ENCODE measurements around the gene MIB1.
A peak's percentile ranks its signal among the peaks of the same experiment; 100 is the strongest.
"Not testable (repeated sequence)": the region's sequence is repeated elsewhere in the genome, so short reads cannot be mapped to it uniquely, and the experiment has no call there.

MIB1 gene

DNA sequence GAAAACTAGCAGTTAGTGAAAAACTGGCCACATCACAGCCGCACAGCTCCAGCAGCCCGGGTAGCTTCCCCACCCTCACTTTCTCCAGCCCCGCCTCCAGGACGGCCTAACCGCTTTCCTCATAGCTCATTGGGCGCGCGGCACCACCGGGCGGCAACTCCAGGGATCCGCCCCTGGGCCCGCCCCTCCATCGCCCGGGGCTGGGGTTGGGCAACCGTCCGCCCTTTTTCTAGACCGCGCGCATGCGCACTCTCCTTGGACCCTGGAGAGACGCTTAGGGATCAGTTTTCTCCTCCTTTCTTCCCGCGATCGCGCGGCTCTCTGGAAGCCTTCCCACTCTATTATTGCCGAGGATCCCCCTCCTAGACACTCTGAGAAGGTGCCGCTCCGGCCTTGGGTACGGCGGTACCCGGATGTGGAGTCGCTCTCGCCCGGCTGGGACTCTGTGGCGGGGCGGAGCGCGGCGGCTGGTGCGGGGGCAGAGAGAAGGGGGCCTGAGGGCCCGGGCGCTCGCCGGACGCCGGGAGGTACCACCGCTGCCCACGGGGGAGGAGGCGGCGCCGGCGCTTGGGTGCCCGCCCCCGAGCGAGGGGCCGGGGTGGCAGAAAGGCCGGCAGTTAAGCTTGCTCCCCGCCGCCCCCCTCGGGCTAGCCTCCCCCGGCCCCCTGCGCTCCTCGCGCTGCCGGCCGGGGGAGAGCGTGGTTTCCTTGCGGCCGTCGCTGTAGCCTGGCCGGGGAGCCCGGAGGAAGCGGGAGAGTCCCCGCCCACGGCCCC lies at the start of gene MIB1:
MIB1 (plus strand) TSS at position 255 of the 774 bp plus-strand sequence. CDS start 792 bp downstream, outside the sequence.
- peak; percentile 92 to 95 for DNase-seq

DNA sequence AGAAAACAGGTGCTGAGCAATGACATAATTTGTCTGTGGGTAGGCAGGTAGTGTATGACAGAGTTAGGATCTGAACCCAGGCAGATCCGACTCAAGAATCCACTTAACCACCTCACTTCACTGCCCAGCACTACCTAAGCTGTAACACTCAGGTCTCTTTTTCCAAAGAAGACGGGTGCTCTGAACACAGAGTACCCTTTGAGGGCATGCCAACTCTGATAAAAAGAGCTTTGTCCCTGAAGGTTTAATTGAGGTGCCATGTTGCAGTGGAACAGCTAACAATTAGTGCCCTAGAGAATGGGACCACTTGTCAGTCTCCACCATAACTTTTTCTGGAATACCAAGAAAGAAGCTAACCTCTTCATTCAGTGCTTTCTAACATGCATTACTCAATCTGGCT lies 47.3 kb upstream of the MIB1 start:
- no peak for DNase-seq

DNA sequence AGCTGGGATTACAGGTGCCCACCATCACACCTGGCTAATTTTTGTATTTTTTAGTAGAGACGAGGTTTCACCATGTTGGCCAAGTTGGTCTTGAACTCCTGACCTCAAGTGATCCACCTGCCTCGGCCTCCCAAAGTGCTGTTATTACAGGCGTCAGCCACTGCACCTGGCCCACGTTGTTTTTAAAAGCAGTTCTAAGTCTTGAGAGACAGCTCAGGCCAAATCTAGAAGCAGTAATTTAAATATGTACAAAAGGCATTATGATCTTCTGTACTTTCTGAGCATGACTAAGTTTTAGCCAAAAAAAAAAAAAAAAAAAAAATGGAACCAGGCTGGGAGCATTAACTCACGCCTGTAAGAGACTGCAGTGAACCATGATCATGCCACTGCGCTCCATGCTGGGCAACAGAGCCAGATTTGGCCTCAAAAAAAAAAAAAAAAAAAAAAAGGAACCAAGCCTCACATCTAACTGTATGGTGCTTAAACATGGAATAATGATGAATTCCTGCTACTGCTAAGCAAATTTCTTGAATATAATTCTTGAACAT lies 40.0 kb upstream of the MIB1 start:
- DNase-seq: no peak

DNA sequence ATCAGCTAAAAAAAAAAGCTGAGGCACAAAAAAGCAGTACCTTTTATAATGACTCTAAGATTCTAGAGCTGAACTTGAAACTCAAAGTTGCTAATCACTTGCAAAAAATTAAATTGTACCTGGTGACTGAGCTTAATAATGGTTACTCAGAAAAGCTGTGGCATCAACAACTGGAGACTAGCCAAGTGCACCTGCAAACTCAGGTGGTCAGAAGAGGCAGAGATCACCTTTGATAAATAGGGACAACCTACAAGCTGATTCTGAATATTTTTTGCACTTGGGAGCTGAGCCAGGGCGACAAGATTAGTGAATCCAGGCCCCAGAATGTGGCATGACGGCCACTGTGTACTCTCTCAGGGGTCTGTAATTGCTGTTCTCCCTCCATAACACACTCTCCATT lies 39.0 kb upstream of the MIB1 start:
- no peak for DNase-seq

DNA sequence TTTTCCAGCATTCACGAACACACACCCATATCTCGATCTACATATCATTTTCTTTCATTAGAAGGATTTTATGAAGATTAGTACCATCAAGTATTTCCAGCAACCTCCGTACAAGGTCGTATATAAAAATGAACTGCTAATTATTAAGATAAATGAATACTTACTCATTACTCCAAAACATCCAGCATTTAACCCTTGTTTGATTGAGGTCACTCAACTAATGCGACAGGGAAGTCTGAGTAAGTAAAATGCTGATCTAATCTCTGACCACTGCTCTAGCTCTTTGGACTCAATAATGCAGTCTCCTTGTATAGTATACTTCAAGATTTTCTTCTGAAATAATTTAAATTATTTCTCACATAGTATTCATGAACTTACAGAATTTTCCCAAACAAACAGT lies 38.0 kb upstream of the MIB1 start:
- DNase-seq: no peak

DNA sequence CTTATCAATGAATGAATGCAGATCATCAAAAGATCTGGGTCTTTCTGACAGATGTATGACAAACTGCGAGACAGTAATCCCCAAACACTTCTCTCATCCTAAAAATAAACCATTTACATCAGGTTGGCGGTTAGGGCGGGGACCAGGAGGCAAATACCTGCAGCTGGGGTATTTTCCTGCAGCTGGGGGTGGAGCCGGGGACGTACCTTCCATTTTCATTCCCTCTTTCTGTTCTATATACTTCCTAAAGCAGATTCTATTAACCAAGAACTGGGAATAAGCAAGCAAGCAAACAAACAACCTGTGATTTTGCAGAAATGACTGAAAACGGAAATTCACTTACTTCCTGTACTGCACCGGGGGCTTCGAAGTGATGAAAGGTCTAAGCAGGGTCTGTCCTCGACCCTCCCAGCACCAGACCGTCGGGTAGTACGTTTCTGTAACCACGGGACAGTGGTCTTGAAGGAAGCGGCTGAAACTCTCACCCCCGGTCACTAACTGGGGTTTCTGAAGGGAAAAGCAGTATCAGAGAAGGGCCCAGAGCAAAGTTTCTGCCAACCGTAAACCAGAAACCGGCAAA lies 37.3 kb upstream of the MIB1 start:
- peak; percentile 39 to 41 for DNase-seq

DNA sequence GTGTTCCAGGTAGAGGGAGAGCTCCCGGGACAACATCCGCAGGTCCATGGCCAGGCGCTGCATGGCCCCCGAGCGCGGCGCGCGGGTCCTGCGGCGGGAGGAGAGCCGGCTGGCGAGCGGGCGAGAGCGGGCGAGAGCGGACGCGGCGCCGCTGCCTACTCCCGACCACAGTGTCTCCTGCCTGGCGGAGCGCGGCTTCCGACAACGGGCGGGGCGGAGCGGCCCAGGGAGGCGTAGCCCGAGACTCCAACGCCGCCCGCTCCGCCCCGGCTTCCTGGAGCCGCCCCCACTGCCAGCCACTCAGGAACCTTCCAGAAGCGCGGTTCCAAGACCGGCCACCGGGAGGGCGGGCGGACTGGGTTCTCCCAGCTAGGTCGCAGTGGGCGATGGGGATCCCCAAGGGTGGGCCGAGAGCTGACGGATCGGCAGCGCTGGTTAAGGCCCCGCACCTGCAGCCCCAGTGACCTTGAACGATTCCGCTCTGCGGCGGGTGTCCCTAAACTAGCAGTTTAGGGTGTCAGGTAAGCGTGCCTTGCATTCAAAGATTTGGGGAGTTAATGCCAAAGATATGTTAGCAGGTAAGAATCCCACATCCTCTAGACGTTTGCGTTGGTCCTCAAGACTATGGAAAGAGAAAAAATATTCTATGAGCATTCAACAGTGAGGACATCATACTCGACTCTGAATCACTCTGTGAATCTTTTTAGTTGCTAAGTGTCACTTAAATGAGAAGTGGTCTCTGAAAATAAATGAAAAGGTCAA lies 35.8 kb upstream of the MIB1 start, which contains the start of gene ABHD3:
ABHD3 (minus strand) TSS at position 172 of the 762 bp plus-strand sequence; CDS start at position 63, 109 bp downstream.
- peak; percentile 82 to 88 for DNase-seq

DNA sequence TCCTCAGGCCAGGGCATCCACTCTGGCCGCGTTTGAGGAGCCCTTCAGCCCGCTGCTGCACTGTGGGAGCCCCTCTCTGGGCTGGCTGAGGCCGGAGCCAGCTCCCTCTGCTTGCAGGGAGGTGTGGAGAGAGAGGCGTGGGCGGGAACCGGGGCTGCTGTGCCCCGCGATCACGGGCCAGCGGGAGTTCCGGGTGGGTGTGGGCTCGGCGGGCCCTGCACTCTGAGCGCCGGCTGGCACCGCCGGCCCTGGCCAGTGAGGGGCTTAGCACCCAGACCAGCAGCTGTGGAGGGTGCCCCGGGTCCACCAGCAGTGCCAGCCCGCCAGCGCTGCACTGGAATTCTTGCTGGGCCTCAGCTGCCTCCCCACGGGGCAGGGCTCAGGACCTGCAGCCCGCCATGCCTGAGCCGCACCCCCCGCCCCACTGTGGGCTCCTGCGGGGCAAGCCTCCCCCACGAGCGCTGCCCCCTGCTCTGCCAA lies 34.2 kb upstream of the MIB1 start:
- DNase-seq: no peak

DNA sequence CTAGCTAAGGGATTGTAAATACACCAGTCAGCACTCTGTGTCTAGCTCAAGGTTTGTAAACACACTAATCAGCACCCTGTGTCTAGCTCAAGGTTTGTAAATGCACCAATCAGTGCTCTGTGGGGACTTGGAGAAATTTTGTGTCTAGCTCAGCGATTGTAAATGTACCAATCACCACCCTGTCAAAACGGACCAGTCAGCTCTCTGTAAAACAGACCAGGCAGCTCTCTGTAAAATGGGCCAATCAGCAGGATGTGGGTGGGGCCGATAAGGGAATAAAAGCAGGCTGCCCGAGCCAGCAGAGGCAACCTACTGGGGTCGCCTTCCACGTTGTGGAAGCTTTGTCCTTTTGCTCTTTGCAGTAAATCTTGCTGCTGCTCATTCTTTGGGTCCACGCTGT lies 33.5 kb upstream of the MIB1 start:
- DNase-seq: not testable (repeated sequence)

DNA sequence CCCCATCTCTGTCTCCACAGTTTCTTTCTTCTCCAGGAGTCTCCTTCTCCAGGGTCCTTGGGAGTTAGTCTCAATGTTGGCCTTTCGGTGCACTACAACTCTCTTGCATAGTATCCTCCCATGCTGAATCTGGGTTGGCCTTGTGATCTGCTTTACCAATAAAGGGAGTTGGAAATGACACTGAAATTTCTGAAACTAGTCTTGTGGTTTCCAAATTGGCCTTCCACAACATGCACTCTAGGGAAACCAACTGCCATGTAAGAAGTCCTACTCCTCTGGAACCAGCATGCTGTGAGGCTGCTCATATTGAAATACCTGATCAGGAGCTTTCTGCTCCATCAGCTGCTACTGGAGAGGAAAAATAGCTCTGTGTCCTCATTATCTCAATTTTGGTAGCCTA lies 26.1 kb upstream of the MIB1 start:
- DNase-seq: no peak

DNA sequence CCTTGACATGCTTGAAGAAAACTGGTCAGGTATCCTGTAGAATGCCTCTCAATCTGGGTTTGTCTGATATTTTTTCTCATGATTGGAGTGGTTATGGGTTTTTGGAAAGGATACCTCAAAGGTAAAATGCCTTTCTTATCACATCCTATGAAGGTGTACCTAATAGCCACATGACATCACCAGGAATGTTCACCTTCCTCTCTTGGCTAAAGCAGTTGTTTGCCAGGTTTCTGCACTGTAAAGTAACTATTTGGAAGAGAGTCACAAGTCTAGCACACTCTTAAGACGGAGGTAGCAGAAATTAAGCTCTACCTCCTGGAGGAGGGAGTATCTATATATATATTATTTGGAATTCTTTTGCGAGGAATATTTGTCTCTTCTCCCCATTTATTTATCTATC lies 17.9 kb upstream of the MIB1 start:
- no peak for DNase-seq

DNA sequence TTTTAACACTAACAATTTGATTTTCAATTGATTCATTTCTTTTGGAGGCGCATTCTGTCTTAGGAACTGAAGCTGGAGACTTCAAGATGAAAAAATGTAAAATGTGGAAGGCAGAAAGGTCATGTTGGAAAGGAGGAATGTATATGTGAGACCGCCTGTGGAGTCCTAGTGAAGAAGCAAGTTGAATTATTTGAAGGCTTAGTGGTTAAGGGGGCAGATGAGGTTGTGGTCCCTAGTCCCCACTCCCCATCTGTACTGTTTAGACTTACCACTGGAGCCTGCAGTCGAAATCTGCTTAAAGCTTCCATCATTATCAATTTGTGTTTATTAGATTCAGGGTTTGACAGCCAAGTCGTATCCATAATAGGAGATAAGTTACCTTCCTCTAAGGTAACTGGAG lies 15.4 kb upstream of the MIB1 start:
- DNase-seq: no peak

DNA sequence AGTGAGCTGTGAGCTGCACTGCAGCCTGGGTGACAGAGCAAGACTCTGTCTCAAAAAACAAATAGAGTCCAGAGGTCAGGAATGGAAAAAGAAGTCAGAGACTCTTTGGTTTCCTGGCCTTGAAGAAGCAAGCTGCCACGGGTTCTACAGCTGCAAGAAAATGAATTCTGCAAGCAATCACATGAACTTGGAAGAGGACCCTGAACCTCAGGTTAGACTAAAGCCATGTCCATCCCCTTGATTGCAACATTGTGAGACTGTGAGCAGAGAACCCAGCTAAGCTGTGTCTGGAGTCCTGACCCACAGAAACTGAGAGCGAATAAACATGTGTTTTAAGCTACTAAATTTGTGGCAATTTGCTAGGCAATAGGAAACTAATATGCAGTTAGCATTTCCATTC lies 12.9 kb upstream of the MIB1 start:
- no peak for DNase-seq

DNA sequence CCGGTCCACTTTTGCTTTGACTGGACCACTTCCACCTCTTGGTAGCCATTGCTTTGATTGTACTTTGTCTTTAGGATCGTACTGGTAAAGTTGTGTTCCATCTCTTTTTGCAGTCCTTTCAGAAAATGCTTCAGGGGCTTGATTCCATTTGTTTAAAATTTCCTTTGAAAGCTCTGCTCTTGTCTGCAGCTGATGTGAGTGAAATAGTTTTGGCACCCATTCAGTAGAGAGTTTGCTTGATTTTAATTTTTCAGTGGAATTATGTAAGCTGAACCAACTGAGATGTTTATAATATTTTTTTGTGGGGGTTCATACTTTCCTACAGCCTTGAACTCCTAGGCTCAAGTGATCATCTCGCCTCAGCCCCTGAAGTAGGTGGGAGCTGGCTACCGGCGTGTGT lies 7.6 kb upstream of the MIB1 start:
- DNase-seq: no peak

DNA sequence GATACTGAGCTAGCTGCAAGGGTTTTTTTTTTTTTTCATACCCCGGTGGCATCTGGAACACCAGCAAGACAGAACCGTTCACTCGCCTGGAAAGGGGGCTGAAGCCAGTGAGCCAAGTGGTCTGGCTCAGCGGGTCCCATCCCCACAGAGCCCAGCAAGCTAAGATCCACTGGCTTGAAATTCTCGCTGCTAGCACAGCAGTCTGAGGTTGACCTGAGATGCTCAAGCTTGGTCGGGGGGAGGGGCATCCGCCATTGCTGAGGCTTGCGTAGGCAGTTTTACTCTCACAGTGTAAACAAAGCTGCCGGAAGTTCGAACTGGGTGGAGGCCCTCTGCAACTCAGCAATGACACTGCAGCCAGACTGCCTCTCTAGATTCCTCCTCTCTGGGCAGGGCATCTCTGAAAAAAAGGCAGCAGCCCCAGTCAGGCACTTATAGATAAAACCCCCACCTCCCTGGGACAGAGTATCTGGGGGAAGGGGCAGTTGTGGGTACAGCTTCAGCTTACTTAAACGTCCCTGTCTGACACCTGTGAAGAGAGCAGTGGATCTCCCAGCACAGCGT lies 5.1 kb upstream of the MIB1 start:
- DNase-seq: no peak

DNA sequence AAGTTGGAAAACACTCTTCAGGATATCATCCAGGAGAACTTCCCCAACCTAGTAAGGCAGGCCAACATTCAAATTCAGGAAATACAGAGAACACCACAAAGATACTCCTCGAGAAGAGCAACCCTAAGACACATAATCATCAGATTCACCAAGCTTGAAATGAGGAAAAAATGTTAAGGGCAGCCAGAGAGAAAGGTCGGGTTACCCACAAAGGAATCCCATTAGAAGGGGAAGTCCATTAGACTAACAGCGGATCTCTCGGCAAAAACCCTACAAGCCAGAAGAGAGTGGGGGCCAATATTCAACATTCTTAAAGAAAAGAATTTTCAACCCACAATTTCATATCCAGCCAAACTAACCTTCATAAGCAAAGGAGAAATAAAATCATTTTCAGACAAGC lies 3.7 kb upstream of the MIB1 start:
- not testable (repeated sequence) for DNase-seq

DNA sequence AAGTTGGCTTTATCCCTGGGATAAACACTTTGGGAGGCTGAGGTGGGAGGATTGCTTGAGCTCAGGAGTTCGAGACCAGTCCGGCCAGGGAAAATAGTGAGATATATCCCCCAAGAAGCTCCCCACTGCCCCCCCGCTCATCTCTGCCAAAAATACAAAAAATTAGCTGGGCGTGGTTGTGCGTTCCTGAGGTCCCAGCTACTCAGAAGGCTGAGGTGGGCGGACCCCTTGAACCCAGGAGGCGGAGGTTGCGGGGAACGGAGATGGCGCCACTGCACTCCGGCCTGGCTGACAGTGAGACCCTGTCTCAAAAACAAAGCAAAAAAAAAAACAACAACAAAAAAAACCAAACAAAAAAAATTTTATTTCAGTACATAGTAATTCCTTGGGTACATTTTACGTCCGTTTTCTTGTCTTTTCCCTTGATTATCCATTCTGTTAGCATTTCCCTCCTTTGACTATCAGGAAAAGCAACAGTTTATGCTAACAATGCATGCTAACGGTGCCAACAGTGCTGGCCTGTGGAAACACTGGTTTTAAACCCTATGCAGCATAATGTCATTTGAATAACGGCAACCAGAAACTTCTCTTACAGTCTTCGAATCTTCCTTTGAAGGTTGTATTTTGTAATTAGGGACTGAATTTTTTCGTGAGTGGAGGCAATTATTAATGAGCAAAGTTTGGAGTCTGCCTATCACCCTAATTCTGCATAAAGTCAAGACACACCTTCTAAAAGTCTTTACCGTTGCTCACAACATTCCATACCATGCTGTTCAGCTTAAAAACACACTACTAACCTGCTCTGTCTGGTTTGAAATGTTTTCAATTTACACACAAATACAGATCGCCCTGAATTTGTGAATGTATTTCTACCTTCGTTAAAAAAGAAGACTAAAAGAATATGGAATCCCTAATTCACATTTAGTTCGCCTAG lies 721 bp upstream of the MIB1 start:
- DNase-seq: peak; percentile 73 to 88

DNA sequence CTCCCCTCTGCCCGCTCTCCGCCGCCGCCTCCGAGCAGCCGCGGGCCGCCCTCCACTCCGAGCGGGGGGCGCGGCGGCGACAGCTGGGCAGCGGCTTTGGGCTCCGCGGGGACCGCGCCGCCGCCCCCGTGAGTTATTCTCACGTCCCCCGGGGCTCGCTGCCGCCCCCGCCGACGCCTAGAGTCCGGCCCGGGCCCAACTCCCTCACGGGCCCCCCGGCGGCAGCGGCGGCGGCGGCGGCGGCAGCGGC lies 645 bp downstream of the MIB1 start:
- no peak for DNase-seq

DNA sequence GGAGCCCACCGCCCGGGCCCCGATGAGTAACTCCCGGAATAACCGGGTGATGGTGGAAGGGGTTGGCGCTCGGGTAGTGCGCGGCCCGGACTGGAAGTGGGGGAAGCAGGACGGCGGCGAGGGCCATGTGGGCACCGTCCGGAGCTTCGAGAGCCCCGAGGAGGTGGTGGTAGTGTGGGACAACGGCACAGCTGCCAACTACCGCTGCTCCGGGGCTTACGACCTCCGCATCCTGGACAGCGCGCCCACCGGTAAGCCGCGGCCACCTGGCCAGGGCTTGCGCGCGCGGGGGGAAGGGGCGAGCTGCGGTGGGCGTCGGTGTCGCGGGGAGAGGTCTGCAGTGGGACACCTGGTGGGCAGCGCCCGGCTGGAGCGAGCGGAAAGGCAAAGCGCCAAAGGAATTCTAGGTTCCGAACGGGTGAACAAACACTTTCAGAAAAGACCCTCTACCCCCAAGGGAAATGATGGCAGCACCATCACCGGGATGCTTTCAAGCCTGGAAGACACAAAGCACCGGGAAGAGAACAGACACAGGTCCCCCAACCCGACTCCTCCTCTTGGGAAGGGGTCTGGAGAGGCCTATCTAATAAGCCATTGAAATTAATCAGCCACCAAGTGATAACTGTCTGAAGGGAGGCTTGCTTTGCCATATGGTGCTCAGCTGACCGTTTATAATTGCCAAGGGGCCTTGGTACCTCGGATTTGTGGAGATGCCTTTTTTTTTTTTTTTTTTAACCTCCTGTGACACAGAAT lies 1.1 kb downstream of the MIB1 start:
- DNase-seq: peak in 1 of 2 experiments; percentile 16

DNA sequence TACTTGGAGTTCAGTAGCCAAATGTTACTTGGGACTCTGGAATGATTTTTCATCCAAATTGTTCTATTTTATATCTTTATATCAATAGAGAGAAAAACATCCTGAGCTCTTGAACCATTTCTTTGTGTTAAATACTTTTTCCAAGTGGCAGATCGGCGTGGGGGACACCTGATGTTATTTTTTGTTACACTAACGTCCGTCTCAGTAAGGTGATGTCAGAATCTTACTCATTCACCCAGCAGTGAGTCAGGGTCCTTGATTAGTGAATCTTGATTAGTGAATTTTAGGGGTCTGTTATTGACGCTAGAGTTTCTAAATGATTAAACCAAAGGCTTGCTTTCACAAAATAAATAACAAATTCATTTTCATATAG lies 1.7 kb downstream of the MIB1 start:
- DNase-seq: no peak

DNA sequence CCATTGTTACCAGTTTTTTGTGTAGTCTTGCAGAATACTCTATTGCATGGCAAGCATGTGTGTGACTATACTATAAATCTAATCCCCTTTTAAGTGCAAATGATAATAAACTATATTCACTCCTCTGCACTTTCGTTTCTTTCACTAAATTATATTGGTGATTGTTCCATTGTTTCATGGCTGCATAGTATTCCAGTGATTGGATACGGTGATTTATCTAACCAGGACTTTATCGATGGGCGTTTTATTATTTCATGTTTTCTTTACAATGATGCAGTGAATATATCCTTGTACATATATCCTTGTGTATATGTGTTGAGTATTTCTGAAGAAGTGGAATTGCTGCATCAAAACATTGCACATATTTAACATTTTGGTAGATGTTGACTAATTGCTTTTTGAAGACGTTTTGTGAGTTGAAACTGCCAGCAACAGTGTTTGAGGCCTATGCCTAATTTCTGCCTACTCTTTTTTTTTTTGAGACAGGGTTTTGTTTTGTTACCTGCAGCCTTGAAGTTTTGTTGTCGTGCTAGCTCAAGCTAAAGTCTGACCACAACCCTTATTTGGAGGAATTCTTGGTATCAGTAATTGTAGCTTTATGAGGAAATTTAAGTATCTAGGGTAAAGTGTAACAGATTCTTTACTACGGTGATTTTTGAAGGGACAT lies 2.7 kb downstream of the MIB1 start:
- no peak for DNase-seq
